HepG2 (cell line): ENCODE results near the gene MYO9A. TPM values are rescaled to one million over a fixed set of nuclear protein-coding genes. Genes with fewer than 3 reads are reported as not detected.

Experiments
- AGO1 ChIP-seq: fragments of 200-400 bp; formaldehyde crosslinking; IDR thresholded peaks from 2 replicates; pipeline ENCODE4 v1.6.1; 2017; ENCODE audit warnings: mild to moderate bottlenecking, low read depth, low read length, moderate library complexity; ENCODE audit not compliant: poor library complexity, severe bottlenecking
- CEBPG ChIP-seq: IDR thresholded peaks from 2 replicates; pipeline ENCODE4 v1.6.1; 2016
- DR1 ChIP-seq: sonication (generic); formaldehyde crosslinking; IDR thresholded peaks from 2 replicates; pipeline ENCODE4 v1.8.0; 2021; ENCODE audit warnings: mild to moderate bottlenecking, missing genetic modification reagents, inconsistent platforms
- ELF1 ChIP-seq: sonication (generic); formaldehyde crosslinking; IDR thresholded peaks from 2 replicates; pipeline ENCODE4 v1.4.0; 2020; ENCODE audit warnings: missing genetic modification reagents
- ELF4 ChIP-seq: sonication (generic); formaldehyde crosslinking; IDR thresholded peaks from 2 replicates; pipeline ENCODE4 v1.5.0; 2020; ENCODE audit warnings: missing genetic modification reagents, mild to moderate bottlenecking, moderate library complexity, borderline replicate concordance
- FOXK2 ChIP-seq: fragments of 450-650 bp; IDR thresholded peaks from 2 replicates; pipeline ENCODE4 v1.6.1; 2016
- KAT7 ChIP-seq: IDR thresholded peaks from 2 replicates; pipeline ENCODE4 v1.6.1; 2018; ENCODE audit warnings: borderline replicate concordance, missing compliant biosample characterization
- PRMT3 ChIP-seq: sonication (generic); formaldehyde crosslinking; IDR thresholded peaks from 2 replicates; pipeline ENCODE4 v1.8.1; 2022; ENCODE audit warnings: low read depth, mild to moderate bottlenecking, moderate library complexity, missing genetic modification reagents, borderline replicate concordance
- TP53 ChIP-seq: sonication (generic); formaldehyde crosslinking; conservative IDR thresholded peaks from 2 replicates; pipeline ENCODE4 v1.4.0; 2020; ENCODE audit warnings: missing genetic modification reagents
- U2AF1 ChIP-seq: fragments of 200-400 bp; formaldehyde crosslinking; optimal IDR thresholded peaks from 2 replicates; pipeline ENCODE3; 2017; ENCODE audit warnings: mild to moderate bottlenecking, low read depth, low read length
- ZBTB7A ChIP-seq: sonication (generic); formaldehyde crosslinking; IDR thresholded peaks from 2 replicates; pipeline ENCODE4 v1.8.0; 2022; ENCODE audit warnings: mild to moderate bottlenecking, missing genetic modification reagents
- ZC3H13 ChIP-seq: sonication (generic); formaldehyde crosslinking; IDR thresholded peaks from 2 replicates; pipeline ENCODE4 v1.8.1; 2023; ENCODE audit warnings: mild to moderate bottlenecking, missing genetic modification reagents, moderate library complexity
- ZFP36L1 ChIP-seq: sonication (generic); formaldehyde crosslinking; IDR thresholded peaks from 2 replicates; pipeline ENCODE4 v1.8.0; 2022; ENCODE audit warnings: mild to moderate bottlenecking, missing genetic modification reagents, moderate library complexity
- ZIK1 ChIP-seq: sonication (generic); formaldehyde crosslinking; IDR thresholded peaks from 2 replicates; pipeline ENCODE4 v1.5.0; 2020; ENCODE audit warnings: mild to moderate bottlenecking, low read depth, missing genetic modification reagents, borderline replicate concordance
- ZNF333 ChIP-seq: sonication (generic); formaldehyde crosslinking; IDR thresholded peaks from 2 replicates; pipeline ENCODE4 v1.4.0; 2020; ENCODE audit warnings: mild to moderate bottlenecking, missing genetic modification reagents, borderline replicate concordance
- ZNF382 ChIP-seq: sonication (generic); formaldehyde crosslinking; IDR thresholded peaks from 2 replicates; pipeline ENCODE4 v1.5.0; 2020; ENCODE audit warnings: missing genetic modification reagents, mild to moderate bottlenecking, borderline replicate concordance
- ZNF44 ChIP-seq: sonication (generic); formaldehyde crosslinking; IDR thresholded peaks from 2 replicates; pipeline ENCODE4 v1.5.1; 2020; ENCODE audit warnings: mild to moderate bottlenecking, missing genetic modification reagents
- polyA plus RNA-seq, 8 experiments: library from polyadenylated mRNA; depleted of rRNA in 3 of 8; stranded (reverse) in 7 of 8; unstranded in 1 of 8; fragments of >200 nt; fragmentation: Illumina TruSeq in 4 of 8; extraction: Trizol in 4 of 8; gene quantifications; 2 replicates each; pipeline versions ENCODE4 v1.2.1 to v1.2.3, GENCODE V29; 2011 to 2016; ENCODE audit warnings: low read depth in 4 of 8, missing spikeins in 1 of 8, mixed read lengths in 1 of 8; ENCODE audit not compliant: insufficient read depth in 1 of 8
- total RNA-seq, 5 experiments: library from RNA; depleted of rRNA; stranded (reverse); fragments of >200 nt; fragmentation: Illumina TruSeq; extraction: Trizol; gene quantifications; 2 replicates each; pipeline ENCODE4 v1.2.3, GENCODE V29; 2016; ENCODE audit warnings: low read depth in 1 of 5
- TF ChIP-seq, protein P1 (sequence below): sonication (generic); formaldehyde crosslinking; IDR thresholded peaks from 2 replicates; pipeline ENCODE4 v1.4.0; 2020; ENCODE audit warnings: missing genetic modification reagents
- TF ChIP-seq, protein P2 (sequence below): sonication (generic); formaldehyde crosslinking; IDR thresholded peaks from 2 replicates; pipeline ENCODE4 v1.4.0; 2020; ENCODE audit warnings: missing genetic modification reagents
- TF ChIP-seq, protein P3 (sequence below): sonication (generic); formaldehyde crosslinking; IDR thresholded peaks from 2 replicates; pipeline ENCODE4 v1.4.0; 2020; ENCODE audit warnings: missing genetic modification reagents, borderline replicate concordance
- TF ChIP-seq, protein P4 (sequence below): sonication (generic); formaldehyde crosslinking; conservative IDR thresholded peaks from 2 replicates; pipeline ENCODE4 v1.4.0; 2020; ENCODE audit warnings: missing genetic modification reagents
- TF ChIP-seq, protein P5 (sequence below): sonication (generic); formaldehyde crosslinking; IDR thresholded peaks from 2 replicates; pipeline ENCODE4 v1.5.0; 2020; ENCODE audit warnings: mild to moderate bottlenecking, missing genetic modification reagents

MYO9A gene
- total and polyA plus RNA-seq, 2 of the 13 experiments (the other 11 are each of a cell fraction or from before 2014, with no cell fraction given): 4.8 to 15.3 TPM

DNA sequence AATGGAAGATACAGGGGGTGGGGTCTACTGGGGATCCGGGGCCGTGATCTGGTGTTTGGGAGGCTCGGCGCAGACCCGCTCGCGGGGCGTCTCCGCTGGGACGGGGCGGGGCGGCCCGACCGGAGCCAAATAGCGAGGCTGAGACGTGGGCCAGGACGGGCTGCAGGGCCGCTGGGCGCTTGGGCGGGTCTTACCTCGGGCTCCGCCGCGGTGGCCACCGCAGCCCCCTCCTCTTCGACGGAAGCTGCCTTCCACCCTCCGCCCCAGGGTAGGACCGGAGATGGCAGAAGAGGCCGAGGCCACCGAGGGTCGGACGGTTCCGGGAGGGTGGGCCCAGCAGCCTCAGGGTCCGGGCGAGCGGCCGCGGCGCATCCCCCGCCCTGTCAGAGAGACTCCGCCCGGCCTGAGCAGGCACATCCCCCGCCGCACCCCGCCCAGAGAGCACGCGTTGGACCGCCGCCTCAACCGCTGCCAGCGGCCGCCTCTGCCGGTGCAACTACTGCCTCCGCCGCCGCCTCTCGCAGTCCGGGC lies 399 bp downstream of the MYO9A start (continued):
- TF ChIP-seq, protein P1, sequence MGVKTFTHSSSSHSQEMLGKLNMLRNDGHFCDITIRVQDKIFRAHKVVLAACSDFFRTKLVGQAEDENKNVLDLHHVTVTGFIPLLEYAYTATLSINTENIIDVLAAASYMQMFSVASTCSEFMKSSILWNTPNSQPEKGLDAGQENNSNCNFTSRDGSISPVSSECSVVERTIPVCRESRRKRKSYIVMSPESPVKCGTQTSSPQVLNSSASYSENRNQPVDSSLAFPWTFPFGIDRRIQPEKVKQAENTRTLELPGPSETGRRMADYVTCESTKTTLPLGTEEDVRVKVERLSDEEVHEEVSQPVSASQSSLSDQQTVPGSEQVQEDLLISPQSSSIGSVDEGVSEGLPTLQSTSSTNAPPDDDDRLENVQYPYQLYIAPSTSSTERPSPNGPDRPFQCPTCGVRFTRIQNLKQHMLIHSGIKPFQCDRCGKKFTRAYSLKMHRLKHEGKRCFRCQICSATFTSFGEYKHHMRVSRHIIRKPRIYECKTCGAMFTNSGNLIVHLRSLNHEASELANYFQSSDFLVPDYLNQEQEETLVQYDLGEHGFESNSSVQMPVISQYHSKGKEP: no peak
- no peak for TF ChIP-seq ZNF333 (CRISPR knock-in tag)
- no peak for TF ChIP-seq AGO1
- no peak for TF ChIP-seq TP53 (CRISPR knock-in tag)
- TF ChIP-seq ZIK1 (CRISPR knock-in tag): no peak
- TF ChIP-seq, protein P2, sequence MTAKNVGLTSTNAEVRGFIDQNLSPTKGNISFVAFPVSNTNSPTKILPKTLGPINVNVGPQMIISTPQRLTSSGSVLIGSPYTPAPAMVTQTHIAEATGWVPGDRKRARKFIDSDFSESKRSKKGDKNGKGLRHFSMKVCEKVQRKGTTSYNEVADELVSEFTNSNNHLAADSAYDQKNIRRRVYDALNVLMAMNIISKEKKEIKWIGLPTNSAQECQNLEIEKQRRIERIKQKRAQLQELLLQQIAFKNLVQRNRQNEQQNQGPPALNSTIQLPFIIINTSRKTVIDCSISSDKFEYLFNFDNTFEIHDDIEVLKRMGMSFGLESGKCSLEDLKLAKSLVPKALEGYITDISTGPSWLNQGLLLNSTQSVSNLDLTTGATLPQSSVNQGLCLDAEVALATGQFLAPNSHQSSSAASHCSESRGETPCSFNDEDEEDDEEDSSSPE (CRISPR knock-in tag): no peak
- TF ChIP-seq ZBTB7A (CRISPR knock-in tag): no peak
- TF ChIP-seq ZFP36L1 (CRISPR knock-in tag): no peak
- no peak for TF ChIP-seq FOXK2
- TF ChIP-seq CEBPG (CRISPR knock-in tag): no peak
- TF ChIP-seq, protein P3, sequence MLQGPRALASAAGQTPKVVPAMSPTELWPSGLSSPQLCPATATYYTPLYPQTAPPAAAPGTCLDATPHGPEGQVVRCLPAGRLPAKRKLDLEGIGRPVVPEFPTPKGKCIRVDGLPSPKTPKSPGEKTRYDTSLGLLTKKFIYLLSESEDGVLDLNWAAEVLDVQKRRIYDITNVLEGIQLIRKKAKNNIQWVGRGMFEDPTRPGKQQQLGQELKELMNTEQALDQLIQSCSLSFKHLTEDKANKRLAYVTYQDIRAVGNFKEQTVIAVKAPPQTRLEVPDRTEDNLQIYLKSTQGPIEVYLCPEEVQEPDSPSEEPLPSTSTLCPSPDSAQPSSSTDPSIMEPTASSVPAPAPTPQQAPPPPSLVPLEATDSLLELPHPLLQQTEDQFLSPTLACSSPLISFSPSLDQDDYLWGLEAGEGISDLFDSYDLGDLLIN (CRISPR knock-in tag): peak; percentile 24; the same call in 1 of the 2 replicates
- TF ChIP-seq ZNF382: no peak
- no peak for TF ChIP-seq U2AF1
- TF ChIP-seq PRMT3: no peak
- TF ChIP-seq ZC3H13 (CRISPR knock-in tag): no peak
- no peak for TF ChIP-seq KAT7
- no peak for TF ChIP-seq ELF1 (CRISPR knock-in tag)
- TF ChIP-seq, protein P4, sequence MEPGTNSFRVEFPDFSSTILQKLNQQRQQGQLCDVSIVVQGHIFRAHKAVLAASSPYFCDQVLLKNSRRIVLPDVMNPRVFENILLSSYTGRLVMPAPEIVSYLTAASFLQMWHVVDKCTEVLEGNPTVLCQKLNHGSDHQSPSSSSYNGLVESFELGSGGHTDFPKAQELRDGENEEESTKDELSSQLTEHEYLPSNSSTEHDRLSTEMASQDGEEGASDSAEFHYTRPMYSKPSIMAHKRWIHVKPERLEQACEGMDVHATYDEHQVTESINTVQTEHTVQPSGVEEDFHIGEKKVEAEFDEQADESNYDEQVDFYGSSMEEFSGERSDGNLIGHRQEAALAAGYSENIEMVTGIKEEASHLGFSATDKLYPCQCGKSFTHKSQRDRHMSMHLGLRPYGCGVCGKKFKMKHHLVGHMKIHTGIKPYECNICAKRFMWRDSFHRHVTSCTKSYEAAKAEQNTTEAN (CRISPR knock-in tag): no peak
- TF ChIP-seq ZNF44 (CRISPR knock-in tag): no peak
- TF ChIP-seq, protein P5, sequence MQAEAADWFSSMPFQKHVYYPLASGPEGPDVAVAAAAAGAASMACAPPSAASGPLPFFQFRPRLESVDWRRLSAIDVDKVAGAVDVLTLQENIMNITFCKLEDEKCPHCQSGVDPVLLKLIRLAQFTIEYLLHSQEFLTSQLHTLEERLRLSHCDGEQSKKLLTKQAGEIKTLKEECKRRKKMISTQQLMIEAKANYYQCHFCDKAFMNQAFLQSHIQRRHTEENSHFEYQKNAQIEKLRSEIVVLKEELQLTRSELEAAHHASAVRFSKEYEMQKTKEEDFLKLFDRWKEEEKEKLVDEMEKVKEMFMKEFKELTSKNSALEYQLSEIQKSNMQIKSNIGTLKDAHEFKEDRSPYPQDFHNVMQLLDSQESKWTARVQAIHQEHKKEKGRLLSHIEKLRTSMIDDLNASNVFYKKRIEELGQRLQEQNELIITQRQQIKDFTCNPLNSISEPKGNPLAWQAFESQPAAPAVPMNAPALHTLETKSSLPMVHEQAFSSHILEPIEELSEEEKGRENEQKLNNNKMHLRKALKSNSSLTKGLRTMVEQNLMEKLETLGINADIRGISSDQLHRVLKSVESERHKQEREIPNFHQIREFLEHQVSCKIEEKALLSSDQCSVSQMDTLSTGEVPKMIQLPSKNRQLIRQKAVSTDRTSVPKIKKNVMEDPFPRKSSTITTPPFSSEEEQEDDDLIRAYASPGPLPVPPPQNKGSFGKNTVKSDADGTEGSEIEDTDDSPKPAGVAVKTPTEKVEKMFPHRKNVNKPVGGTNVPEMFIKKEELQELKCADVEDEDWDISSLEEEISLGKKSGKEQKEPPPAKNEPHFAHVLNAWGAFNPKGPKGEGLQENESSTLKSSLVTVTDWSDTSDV (CRISPR knock-in tag): 0 out of 2 replicates have a peak, but pooled peaks have one; percentile 19
- no peak for TF ChIP-seq ELF4 (CRISPR knock-in tag)
- no peak; the same call in 1 of the 2 replicates for TF ChIP-seq DR1 (CRISPR knock-in tag)
